Body of pancreas (tissue), 4 donors: ENCODE results near the gene VGLL4. TPM values are rescaled to one million over a fixed set of nuclear protein-coding genes. Genes with fewer than 3 reads are reported as not detected.
A peak's percentile ranks its signal among the peaks of the same experiment; 100 is the strongest.
"Not testable (repeated sequence)": the region's sequence is repeated elsewhere in the genome, so short reads cannot be mapped to it uniquely, and the experiment has no call there.

ENCODE experiments used
- ATAC-seq: fragments of 150-250 bp; one replicate; pipeline ENCODE4 v1.9.1; 2016
- DNase-seq, 4 donors: peaks; one replicate each; pipeline ENCODE4 v3.0.0-alpha.2; 2019
- H3K27ac ChIP-seq, 4 donors: fragments of 200-600 bp; sonication (generic); 1 replicate in 3 of 4; 2 replicates in 1 of 4; pipeline versions ENCODE4 v1.5.1 to v1.6.1; 2016 to 2019; ENCODE audit warnings: mild to moderate bottlenecking in 1 of 4, mixed read lengths in 1 of 4, moderate library complexity in 1 of 4
- H3K27me3 ChIP-seq, 2 donors: fragments of 200-600 bp; sonication (generic); one replicate each; pipeline ENCODE4 v1.6.0; 2016; ENCODE audit warnings: mild to moderate bottlenecking in 1 of 2
- H3K36me3 ChIP-seq, 2 donors: fragments of 200-600 bp; sonication (generic); replicated peaks in 1 of 2; 2 replicates each; pipeline ENCODE4 v1.5.1; 2016; ENCODE audit warnings: low read depth in 2 of 2; ENCODE audit not compliant: insufficient read depth in 1 of 2
- H3K4me1 ChIP-seq: fragments of 200-600 bp; sonication (generic); one replicate; pipeline ENCODE4 v1.6.0; 2016
- H3K4me3 ChIP-seq, 2 donors: fragments of 200-600 bp; sonication (generic); 1 replicate in 1 of 2; 2 replicates in 1 of 2; pipeline ENCODE4 v1.5.1; 2016 to 2019
- H3K9me3 ChIP-seq, 3 donors: fragments of 200-600 bp; sonication (generic); 1 replicate in 2 of 3; 2 replicates in 1 of 3; pipeline ENCODE4 v1.5.1; 2016
- CTCF ChIP-seq, 7 experiments: fragments of 450-650 bp in 4 of 7; fragments of 200-600 bp in 3 of 7; sonication (generic) in 3 of 7; IDR thresholded peaks; one replicate each; pipeline ENCODE4 v1.5.1; 2016 to 2019; ENCODE audit warnings: antibody characterized with exemption in 7 of 7
- POLR2A ChIP-seq, 3 donors: fragments of 450-650 bp; IDR thresholded peaks; one replicate each; pipeline ENCODE4 v1.6.1; 2016; ENCODE audit warnings: antibody characterized with exemption in 3 of 3, mild to moderate bottlenecking in 2 of 3
- whole genome bisulfite sequencing, 2 donors: methylation state at CpG; one replicate each; pipeline ENCODE4 v1.1.5; 2017; 5-methylcytosine and 5-hydroxymethylcytosine counted together
- intact Hi-C: fragments of 100-400 bp; cut with DNase I; formaldehyde crosslinking; loops from one replicate; pipeline ENCODE4 v1.15.1; 2023
- total RNA-seq, 2 donors: library from RNA; depleted of rRNA; stranded (reverse); fragments of >200 nt; gene quantifications; one replicate each; pipeline ENCODE4 v1.1.0, GENCODE V29; 2016

VGLL4 gene
- total RNA-seq, 2 donors from 2014 or later: 66.4 to 91.0 TPM

GRCh38 chr3:11576453-11576852, 67.3 kb downstream of the VGLL4 start:
- ATAC-seq (no peak), DNase-seq (no peak)
- H3K4me3 ChIP-seq: no peak overlapping the region
- H3K27ac ChIP-seq: no peak overlapping the region
- intact Hi-C loops: no loop called here
- 72 to 76% methylated on average over 7 to 9 of the region's 9 CpGs for WGBS, 2 donors
- peaks cover 5% of the 10 kb centered on the region for H3K4me1 ChIP-seq
- H3K9me3 ChIP-seq: no peaks in the 10 kb centered on the region
- TF ChIP-seq POLR2A (IDR thresholded peaks at IDR 0.05) (no peak), CTCF (IDR thresholded peaks at IDR 0.05) (no peak)
- no peaks in the 10 kb centered on the region for H3K27me3 ChIP-seq
- no peaks in the 10 kb centered on the region for H3K36me3 ChIP-seq

- H3K4me3 ChIP-seq: no peak overlapping the region
- intact Hi-C loops: no loop called here
- no peaks in the 10 kb centered on the region for H3K36me3 ChIP-seq
- no peak for TF ChIP-seq POLR2A (IDR thresholded peaks at IDR 0.05)
- no peak for TF ChIP-seq CTCF (IDR thresholded peaks at IDR 0.05)
- DNase-seq: no peak
- no peak overlapping the region for H3K27ac ChIP-seq
- H3K27me3 ChIP-seq: no peaks in the 10 kb centered on the region
- WGBS, 2 donors: 76 to 83% methylated on average over 10 of the region's 10 CpGs
- no peaks in the 10 kb centered on the region for H3K9me3 ChIP-seq
- no peak for ATAC-seq
- no peaks in the 10 kb centered on the region for H3K4me1 ChIP-seq
Measured at GRCh38 chr3:11575677-11576076, 68.0 kb downstream of the VGLL4 start.

- H3K27me3 ChIP-seq: no peaks in the 10 kb centered on the region
- no peak overlapping the region for H3K4me3 ChIP-seq
- H3K4me1 ChIP-seq: no peaks in the 10 kb centered on the region
- H3K27ac ChIP-seq: no peak overlapping the region
- intact Hi-C loops: no loop called here
- H3K9me3 ChIP-seq: no peaks in the 10 kb centered on the region
- TF ChIP-seq POLR2A (IDR thresholded peaks at IDR 0.05): no peak
- no peak for TF ChIP-seq CTCF (IDR thresholded peaks at IDR 0.05)
- DNase-seq (no peak), ATAC-seq (no peak)
- WGBS, 2 donors: 86 to 91% methylated on average over 20 of the region's 20 CpGs
- H3K36me3 ChIP-seq: no peaks in the 10 kb centered on the region
Measured at GRCh38 chr3:11574981-11575669, 68.6 kb downstream of the VGLL4 start.

GRCh38 chr3:11572660-11573059, 71.1 kb downstream of the VGLL4 start:
- intact Hi-C loops, H3K9me3 ChIP-seq: not testable (repeated sequence)
- 97% methylated on average over 11 of the region's 11 CpGs for WGBS, 2 donors

GRCh38 chr3:11570789-11571495, 72.8 kb downstream of the VGLL4 start:
- WGBS, 2 donors: 79 to 81% methylated on average over 19 to 20 of the region's 20 CpGs
- Histone ChIP-seq H3K4me3 (no peak overlapping the region), H3K36me3 (peaks cover 0 to 2% of the 10 kb centered on the region in 2 donors), H3K27ac (peak overlapping the region in 2 of 4 donors; percentile 0 to 17), H3K27me3 (no peaks in the 10 kb centered on the region), H3K9me3 (no peaks in the 10 kb centered on the region), H3K4me1 (no peaks in the 10 kb centered on the region)
- ATAC-seq (no peak), DNase-seq (no peak)
- intact Hi-C loops: no loop called here
- no peak for TF ChIP-seq POLR2A (IDR thresholded peaks at IDR 0.05)
- TF ChIP-seq CTCF (IDR thresholded peaks at IDR 0.05): no peak

More at GRCh38 chr3:11572660-11573059, 71.1 kb downstream of the VGLL4 start:
- DNase-seq, H3K27ac ChIP-seq, H3K4me3 ChIP-seq, H3K4me1 ChIP-seq, H3K36me3 ChIP-seq, ATAC-seq, H3K27me3 ChIP-seq: not testable (repeated sequence)
